Smooth muscle cell (in vitro differentiated cells): ENCODE measurements around the gene HNRNPD. TPM values are rescaled to one million over a fixed set of nuclear protein-coding genes. Genes with fewer than 3 reads are reported as not detected.

ENCODE experiments used
- DNase-seq: peaks from one replicate; lab custom pipeline; 2025; ENCODE audit not compliant: unreplicated experiment; lab: John Stamatoyannopoulos, UW
- H2AFZ ChIP-seq: fragments of 200-600 bp; sonication (generic); 2 replicates; pipeline ENCODE4 v1.6.0; 2016; ENCODE audit warnings: antibody characterized with exemption, low read depth, mild to moderate bottlenecking
- H3F3A ChIP-seq: fragments of 200-600 bp; sonication (generic); 2 replicates; pipeline ENCODE4 v1.6.0; 2017; ENCODE audit warnings: antibody characterized with exemption, low read depth
- H3K27ac ChIP-seq: fragments of 200-600 bp; sonication (generic); 2 replicates; pipeline ENCODE4 v1.5.1; 2016; ENCODE audit warnings: low read depth, mild to moderate bottlenecking
- H3K27me3 ChIP-seq: fragments of 200-600 bp; sonication (generic); 2 replicates; pipeline ENCODE4 v1.6.1; 2016; ENCODE audit warnings: low read depth, mild to moderate bottlenecking
- H3K36me3 ChIP-seq: fragments of 200-600 bp; sonication (generic); 2 replicates; pipeline ENCODE4 v1.5.1; 2016; ENCODE audit warnings: low read depth
- H3K4me1 ChIP-seq: fragments of 200-600 bp; sonication (generic); 2 replicates; pipeline ENCODE4 v1.5.1; 2016; ENCODE audit warnings: low read depth
- H3K4me2 ChIP-seq: fragments of 200-600 bp; sonication (generic); 2 replicates; pipeline ENCODE4 v1.6.0; 2016; ENCODE audit warnings: mild to moderate bottlenecking
- H3K4me3 ChIP-seq: fragments of 200-600 bp; sonication (generic); 2 replicates; pipeline ENCODE4 v1.5.1; 2016; ENCODE audit warnings: mild to moderate bottlenecking
- H3K79me2 ChIP-seq: fragments of 200-600 bp; sonication (generic); 2 replicates; pipeline ENCODE4 v1.6.0; 2016; ENCODE audit warnings: low read depth, mild to moderate bottlenecking
- H3K9ac ChIP-seq: fragments of 200-600 bp; sonication (generic); 2 replicates; pipeline ENCODE4 v1.6.0; 2016; ENCODE audit warnings: low read depth
- H3K9me3 ChIP-seq: fragments of 200-600 bp; sonication (generic); replicated peaks from 2 replicates; pipeline ENCODE4 v1.5.1; 2016; ENCODE audit warnings: low read depth
- H4K20me1 ChIP-seq: fragments of 200-600 bp; sonication (generic); 2 replicates; pipeline ENCODE4 v1.6.0; 2016; ENCODE audit warnings: low read depth
- WGBS: methylation state at CpG from one replicate; pipeline ENCODE4 v1.1.7; 2016; ENCODE audit warnings: low lambda C conversion rate; 5-methylcytosine and 5-hydroxymethylcytosine counted together
- polyA plus RNA-seq: library from polyadenylated mRNA; unstranded; fragments of >200 nt; fragmentation: Nextera tagmentation; extraction: Ambion mirVana; gene quantifications from 2 replicates; pipeline ENCODE4 v1.2.1, GENCODE V29; 2016
- total RNA-seq: library from RNA; depleted of rRNA; stranded (reverse); fragments of >200 nt; gene quantifications from 2 replicates; pipeline ENCODE4 v1.2.3, GENCODE V29; 2014
- TF ChIP-seq, protein P1 (sequence below): fragments of 200-600 bp; sonication (generic); IDR thresholded peaks from 2 replicates; pipeline ENCODE4 v1.5.1; 2017; ENCODE audit warnings: borderline replicate concordance, mild to moderate bottlenecking, antibody characterized with exemption; ENCODE audit not compliant: insufficient read depth, poor library complexity, severe bottlenecking

Gene HNRNPD
- total and polyA plus RNA-seq, 2 experiments from 2014 or later, result 58.7 to 162 TPM

DNA sequence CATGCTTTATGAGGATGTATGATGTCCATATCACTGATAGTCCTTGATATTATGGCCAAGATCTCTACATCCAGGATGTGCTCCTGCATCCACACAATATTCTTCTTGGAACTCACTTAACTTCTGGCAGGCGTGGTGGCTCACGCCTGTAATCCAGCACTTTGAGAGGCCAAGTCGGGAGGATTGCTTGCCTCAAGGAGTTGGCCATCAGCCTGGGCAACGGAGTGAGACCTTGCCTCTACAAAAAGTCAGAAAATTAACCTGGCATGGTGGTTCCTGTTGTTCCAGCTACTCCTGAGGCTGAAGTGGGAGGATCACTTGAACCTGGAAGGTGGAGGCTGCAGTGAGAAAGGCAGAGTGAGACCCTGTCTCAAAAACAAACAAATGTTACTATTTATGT, 2.3 kb upstream of the HNRNPD start:
- no peak overlapping the region for H3K27ac ChIP-seq
- peaks cover 43% of the 10 kb centered on the region for H3K79me2 ChIP-seq
- peak overlapping the region; percentile 99 for H3K4me3 ChIP-seq
- TF ChIP-seq, protein P1, sequence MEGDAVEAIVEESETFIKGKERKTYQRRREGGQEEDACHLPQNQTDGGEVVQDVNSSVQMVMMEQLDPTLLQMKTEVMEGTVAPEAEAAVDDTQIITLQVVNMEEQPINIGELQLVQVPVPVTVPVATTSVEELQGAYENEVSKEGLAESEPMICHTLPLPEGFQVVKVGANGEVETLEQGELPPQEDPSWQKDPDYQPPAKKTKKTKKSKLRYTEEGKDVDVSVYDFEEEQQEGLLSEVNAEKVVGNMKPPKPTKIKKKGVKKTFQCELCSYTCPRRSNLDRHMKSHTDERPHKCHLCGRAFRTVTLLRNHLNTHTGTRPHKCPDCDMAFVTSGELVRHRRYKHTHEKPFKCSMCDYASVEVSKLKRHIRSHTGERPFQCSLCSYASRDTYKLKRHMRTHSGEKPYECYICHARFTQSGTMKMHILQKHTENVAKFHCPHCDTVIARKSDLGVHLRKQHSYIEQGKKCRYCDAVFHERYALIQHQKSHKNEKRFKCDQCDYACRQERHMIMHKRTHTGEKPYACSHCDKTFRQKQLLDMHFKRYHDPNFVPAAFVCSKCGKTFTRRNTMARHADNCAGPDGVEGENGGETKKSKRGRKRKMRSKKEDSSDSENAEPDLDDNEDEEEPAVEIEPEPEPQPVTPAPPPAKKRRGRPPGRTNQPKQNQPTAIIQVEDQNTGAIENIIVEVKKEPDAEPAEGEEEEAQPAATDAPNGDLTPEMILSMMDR, result no peak
- H3K4me2 ChIP-seq, result no peak overlapping the region
- no peak for DNase-seq
- no peaks in the 10 kb centered on the region for H3K27me3 ChIP-seq
- no peaks in the 10 kb centered on the region for H3K36me3 ChIP-seq
- H3K9me3 ChIP-seq, result no peaks in the 10 kb centered on the region
- 92% methylated on average over 4 of the region's 4 CpGs for WGBS
- H2AFZ ChIP-seq, result no peak overlapping the region
- H4K20me1 ChIP-seq, result peaks cover 33% of the 10 kb centered on the region
- H3K4me1 ChIP-seq, result peaks cover 8% of the 10 kb centered on the region
- H3K9ac ChIP-seq, result no peak overlapping the region
- H3F3A ChIP-seq, result peaks cover 3% of the 10 kb centered on the region

DNA sequence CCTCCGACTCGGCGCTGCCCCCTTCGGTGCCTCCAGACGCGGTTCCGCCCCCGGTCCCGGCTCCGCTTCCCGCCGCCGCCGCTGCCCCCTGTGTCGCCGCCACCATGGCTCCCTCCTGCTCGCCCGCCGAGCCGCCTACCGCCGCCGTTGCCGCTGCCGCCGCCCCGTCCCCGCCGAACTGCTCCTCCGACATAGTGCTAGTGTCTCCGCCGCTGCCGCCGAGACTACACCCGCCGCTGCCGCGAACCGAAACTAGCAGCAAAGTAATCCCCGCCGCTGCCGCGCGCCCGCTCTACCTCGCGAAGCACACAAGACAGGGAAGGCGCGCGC, 340 bp downstream of the HNRNPD start:
- H3K4me2 ChIP-seq, result peak overlapping the region; percentile 98

DNA sequence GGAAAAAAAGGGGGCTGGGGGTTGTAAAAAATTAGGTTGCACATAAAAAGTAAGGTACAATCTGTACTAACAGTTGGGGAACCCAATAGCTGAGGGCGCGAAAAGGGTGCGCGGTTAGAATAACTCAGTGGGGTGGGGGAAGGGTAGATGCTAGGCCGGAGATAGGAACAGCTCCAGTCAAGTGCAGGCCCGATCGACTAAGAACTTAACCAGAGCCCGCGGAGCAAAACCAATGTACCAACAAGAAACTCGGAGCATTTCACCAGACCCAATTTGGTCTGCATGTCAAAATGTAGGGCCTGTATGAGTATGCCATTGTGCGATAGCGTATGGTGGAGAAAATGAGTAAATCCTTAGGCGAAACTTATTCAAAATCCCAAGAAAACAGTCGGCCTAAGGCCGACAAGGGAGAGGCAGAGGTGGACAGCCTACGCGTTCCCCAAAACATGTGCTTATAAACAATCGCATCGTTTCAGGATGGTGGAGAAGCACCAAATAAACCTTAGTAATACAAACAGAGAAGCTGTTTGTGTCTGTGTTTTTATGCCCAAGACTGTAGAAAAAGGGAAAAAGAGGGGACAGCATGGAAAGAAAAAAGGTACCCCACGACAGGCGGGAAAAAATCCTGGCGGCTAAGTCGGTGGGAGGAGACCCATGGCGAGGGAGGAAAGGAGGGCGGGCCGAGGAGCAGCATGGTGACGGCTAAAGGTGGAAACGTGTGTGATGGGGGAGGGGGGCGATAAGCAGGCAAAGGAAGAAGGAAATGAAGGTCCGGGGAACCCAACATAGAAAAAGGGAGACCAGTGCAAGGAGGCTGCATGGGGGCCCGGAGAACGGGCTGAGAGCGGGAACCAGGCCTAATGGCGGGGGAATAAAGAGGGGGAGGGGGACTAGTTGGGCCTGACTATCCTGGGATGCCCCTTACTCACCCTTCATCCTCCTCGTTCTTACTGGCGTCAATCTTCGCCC, 990 bp downstream of the HNRNPD start:
- peaks cover 66% of the 10 kb centered on the region for H4K20me1 ChIP-seq
- H3K36me3 ChIP-seq, result no peaks in the 10 kb centered on the region
- peak overlapping the region; percentile 98 for H3K27ac ChIP-seq
- peak; percentile 30 for DNase-seq
- WGBS, result 1% methylated on average over 32 of the region's 37 CpGs
- H3K4me3 ChIP-seq, result peak overlapping the region; percentile 99
- H3K27me3 ChIP-seq, result no peaks in the 10 kb centered on the region
- TF ChIP-seq, protein P1, result no peak
- H3K9ac ChIP-seq, result peak overlapping the region; percentile 98
- peak overlapping the region; percentile 85 for H2AFZ ChIP-seq
- H3K4me2 ChIP-seq, result peak overlapping the region; percentile 98
- no peaks in the 10 kb centered on the region for H3K9me3 ChIP-seq
- H3F3A ChIP-seq, result peaks cover 3% of the 10 kb centered on the region
- H3K79me2 ChIP-seq, result peaks cover 76% of the 10 kb centered on the region
- H3K4me1 ChIP-seq, result peaks cover 34% of the 10 kb centered on the region

More for the DNA sequence above, 340 bp downstream of the HNRNPD start:
- peak overlapping the region; percentile 85 for H2AFZ ChIP-seq
- 0% methylated on average over 17 of the region's 50 CpGs for WGBS
- TF ChIP-seq, protein P1, result no peak
- H3K4me1 ChIP-seq, result peaks cover 34% of the 10 kb centered on the region
- H3K79me2 ChIP-seq, result peaks cover 70% of the 10 kb centered on the region
- H4K20me1 ChIP-seq, result peaks cover 60% of the 10 kb centered on the region
- H3K36me3 ChIP-seq, result no peaks in the 10 kb centered on the region
- DNase-seq, result peak; percentile 72
- peak overlapping the region; percentile 98 for H3K9ac ChIP-seq
- H3K27me3 ChIP-seq, result no peaks in the 10 kb centered on the region
- no peaks in the 10 kb centered on the region for H3K9me3 ChIP-seq
- peaks cover 3% of the 10 kb centered on the region for H3F3A ChIP-seq
- peak overlapping the region; percentile 99 for H3K4me3 ChIP-seq
- H3K27ac ChIP-seq, result peak overlapping the region; percentile 98

DNA sequence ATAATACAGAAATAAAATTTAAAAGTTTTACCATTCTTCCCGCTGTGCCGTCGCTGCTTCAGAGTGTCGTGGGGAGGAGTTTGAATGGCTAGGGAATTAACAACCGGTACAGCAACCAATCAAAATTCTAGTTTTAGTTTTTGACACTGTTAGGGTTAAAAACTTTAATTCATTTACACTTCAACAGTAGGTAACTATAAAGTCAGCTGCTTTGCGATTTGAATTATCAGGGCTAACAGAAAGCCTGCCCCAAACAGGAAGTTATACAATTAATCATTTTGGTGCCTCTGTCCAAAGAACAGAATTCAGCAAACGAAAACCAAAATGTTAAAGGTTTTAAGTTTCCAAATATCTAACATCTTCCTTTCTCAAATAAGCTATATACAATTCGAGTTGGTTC, 2.3 kb downstream of the HNRNPD start:
- 2% methylated on average over 8 of the region's 8 CpGs for WGBS
- Histone ChIP-seq H3K4me2 (peak overlapping the region; percentile 98), H3K4me3 (peak overlapping the region; percentile 99), H3K9me3 (no peaks in the 10 kb centered on the region), H4K20me1 (peaks cover 77% of the 10 kb centered on the region), H3F3A (peaks cover 3% of the 10 kb centered on the region), H3K27ac (no peak overlapping the region), H3K9ac (peak overlapping the region; percentile 98), H3K79me2 (peaks cover 88% of the 10 kb centered on the region), H3K4me1 (peaks cover 34% of the 10 kb centered on the region), H3K27me3 (no peaks in the 10 kb centered on the region), H3K36me3 (no peaks in the 10 kb centered on the region), H2AFZ (no peak overlapping the region)
- DNase-seq, result no peak
- TF ChIP-seq, protein P1, result no peak
